Heart right ventricle (tissue), 16 donors: ENCODE results near the gene SND1. TPM values are rescaled to one million over a fixed set of nuclear protein-coding genes. Genes with fewer than 3 reads are reported as not detected.
A peak's percentile ranks its signal among the peaks of the same experiment; 100 is the strongest.

ENCODE experiments used
- ATAC-seq, 8 donors: fragments of 200-7000 bp; cut with Tn5 transposase; one replicate each; pipeline ENCODE4 v1.9.1; 2020; ENCODE audit warnings: mild to moderate bottlenecking in 8 of 8, moderate library complexity in 8 of 8, moderate number of reproducible peaks in 1 of 8
- DNase-seq, 2 donors: peaks; one replicate each; pipeline ENCODE4 v3.0.0-alpha.2; 2020
- H3K27ac ChIP-seq, 10 donors: fragments of 200-600 bp; sonication (generic) in 2 of 10; one replicate each; pipeline versions ENCODE4 v1.5.0 to v1.8.0; 2020 to 2022; ENCODE audit warnings: mild to moderate bottlenecking in 3 of 10
- H3K27me3 ChIP-seq, 7 donors: fragments of 200-600 bp; one replicate each; pipeline ENCODE4 v1.8.0; 2021 to 2022; ENCODE audit warnings: mild to moderate bottlenecking in 2 of 7
- H3K36me3 ChIP-seq, 9 donors: fragments of 200-600 bp; sonication (generic) in 1 of 9; one replicate each; pipeline versions ENCODE4 v1.5.0 to v1.8.0; 2020 to 2022; ENCODE audit warnings: mild to moderate bottlenecking in 2 of 9
- H3K4me1 ChIP-seq, 9 donors: fragments of 200-600 bp; sonication (generic) in 1 of 9; one replicate each; pipeline versions ENCODE4 v1.5.0 to v1.8.0; 2020 to 2022; ENCODE audit warnings: mild to moderate bottlenecking in 4 of 9
- H3K4me3 ChIP-seq, 10 donors: fragments of 200-600 bp; sonication (generic) in 2 of 10; one replicate each; pipeline versions ENCODE4 v1.5.0 to v1.8.0; 2020 to 2022; ENCODE audit warnings: mild to moderate bottlenecking in 7 of 10, moderate library complexity in 2 of 10
- H3K9me3 ChIP-seq, 11 donors: fragments of 200-600 bp in 10 of 11; sonication (generic) in 2 of 11; one replicate each; pipeline versions ENCODE4 v1.5.0 to v1.8.0; 2013 to 2022; ENCODE audit warnings: mild to moderate bottlenecking in 2 of 11, control low read depth in 1 of 11, moderate library complexity in 1 of 11
- CTCF ChIP-seq, 9 donors: fragments of 200-600 bp; sonication (generic) in 2 of 9; IDR thresholded peaks; one replicate each; pipeline versions ENCODE4 v1.5.0 to v1.8.0; 2021 to 2022; ENCODE audit warnings: antibody characterized with exemption in 9 of 9, mild to moderate bottlenecking in 5 of 9, moderate library complexity in 1 of 9
- WGBS, 2 donors: extraction: QIAGEN DNeasy Blood & Tissue Kit; methylation state at CpG; one replicate each; pipeline ENCODE4 v1.1.7; 2013; ENCODE audit warnings: inconsistent platforms in 1 of 2; 5-methylcytosine and 5-hydroxymethylcytosine counted together
- intact Hi-C, 10 donors: fragments of 100-400 bp; cut with DNase I; formaldehyde crosslinking; loops; one replicate each; pipeline versions ENCODE4 v1.11.1 to v1.14.2; 2022
- polyA plus RNA-seq, 2 donors: library from polyadenylated mRNA; stranded (reverse); fragments of 200-250 nt; gene quantifications; one replicate each; pipeline ENCODE4 v1.2.3, GENCODE V29; 2013
- total RNA-seq, 10 donors: library from RNA; stranded (reverse); fragmentation: NEBNext Ultra II Directional in 3 of 10; extraction: Animal tissue kit (Norgen Biotek cat#: 25700) in 3 of 10; gene quantifications; one replicate each; pipeline versions ENCODE4 v1.2.1 to v1.2.4, GENCODE V29; 2021 to 2023
- donor health status: Arrhythmogenic right ventricular cardiomyopathy.
- donor health status: ischemic (EF 13 %, LVEDD 7.1; RV severe dilation, severe dysfunction).
- donor health status: healthy with polysubstance abuse.
- donor health status: DM: no; HTN: yes; CAD: no.
- donor health status: DM: no; HTN: no; CAD: no.
- donor health status: ischemic (EF 25% LVEDD 6.9; RV normal size, moderate dysfunction).
- donor health status: ischemic (EF 25% LVEDD 5.7; RV mildly dilated, moderate dysfunction).
- donor health status: healthy.
- donor health status: DM: yes; HTN: yes; CAD: no.
- donor health status: Ischemic cardiomyopathy.
- donor health status: ischemic (EF 35%, LVEDD 5.7; RV mildly dilated, moderate dysfunction).
- donor health status: nonischemic (EF 11% LVEDD 7.7; RV severe dilation, severe dysfunction).
- donor health status: DM: yes; HTN: yes; CAD: no.
- donor health status: PGD.
- donor health status: ischemic (EF 29% LVEDD 5.4; RV normal size, mild dysfunction).
- donor health status: nonischemic (EF 23%, LVEDD 6.1; RV moderate dilation, normal function).

Gene SND1
- total and polyA plus RNA-seq, 12 donors: 39.9 to 107 (median 80.8) TPM

- H3K9me3 ChIP-seq: no peaks in the 10 kb centered on the region
- peaks cover 0 to 14% (median 0%) of the 10 kb centered on the region in 9 donors for H3K36me3 ChIP-seq
- no peaks in the 10 kb centered on the region for H3K27me3 ChIP-seq
- H3K4me3 ChIP-seq: peak overlapping the region in 5 of 10 donors; percentile 78 to 92 (median 84)
- 92 to 95% methylated on average over 4 of the region's 4 CpGs for WGBS, 2 donors
- H3K27ac ChIP-seq: no peak overlapping the region
- ATAC-seq (no peak), DNase-seq (no peak)
- peaks cover 0 to 57% (median 38%) of the 10 kb centered on the region in 9 donors for H3K4me1 ChIP-seq
- TF ChIP-seq CTCF (IDR thresholded peaks at IDR 0.05): no peak
- intact Hi-C loops: loop anchor here in 6 of 10 donors (5.0 kb wide), 1 partner anchor 66 kb away; the partner anchor contains the start of genes ARF5 (in 6 of the 6) and GCC1 (in 6 of the 6)
These were observed 1.4 kb downstream of the SND1 start for GRCh38 chr7:127653396-127653795.

GRCh38 chr7:127654404-127655394 is 2.7 kb downstream of the SND1 start:
- Histone ChIP-seq H3K36me3 (peaks cover 0 to 24% (median 0%) of the 10 kb centered on the region in 9 donors), H3K27ac (peak overlapping the region in 1 of 10 donors; percentile 12), H3K9me3 (no peaks in the 10 kb centered on the region), H3K4me1 (peaks cover 0 to 70% (median 38%) of the 10 kb centered on the region in 9 donors), H3K27me3 (no peaks in the 10 kb centered on the region), H3K4me3 (peak overlapping the region in 1 of 10 donors; percentile 78)
- intact Hi-C loops: loop anchor here in 6 of 10 donors (5.0 kb wide), 1 partner anchor 67 kb away; the partner anchor contains the start of genes ARF5 (in 6 of the 6) and GCC1 (in 6 of the 6)
- no peak for DNase-seq
- 69 to 70% methylated on average over 5 of the region's 5 CpGs for WGBS, 2 donors
- TF ChIP-seq CTCF (IDR thresholded peaks at IDR 0.05): no peak
- no peak for ATAC-seq

- Histone ChIP-seq H3K36me3 (peaks cover 0 to 34% (median 0%) of the 10 kb centered on the region in 9 donors), H3K27me3 (no peaks in the 10 kb centered on the region), H3K27ac (peak overlapping the region in 1 of 10 donors; percentile 12), H3K4me1 (peaks cover 0 to 75% (median 38%) of the 10 kb centered on the region in 9 donors), H3K4me3 (no peak overlapping the region), H3K9me3 (no peaks in the 10 kb centered on the region)
- intact Hi-C loops: no loop called here
- 39 to 53% methylated on average over 2 of the region's 2 CpGs for WGBS, 2 donors
- no peak for TF ChIP-seq CTCF (IDR thresholded peaks at IDR 0.05)
- DNase-seq: no peak
- no peak for ATAC-seq
These were observed 3.7 kb downstream of the SND1 start for GRCh38 chr7:127655720-127656119.

GRCh38 chr7:127657500-127657899 is 5.5 kb downstream of the SND1 start:
- WGBS, 2 donors: 92 to 94% methylated on average over 3 of the region's 3 CpGs
- no peak for ATAC-seq
- intact Hi-C loops: no loop called here

More at GRCh38 chr7:127657500-127657899, 5.5 kb downstream of the SND1 start:
- TF ChIP-seq CTCF (IDR thresholded peaks at IDR 0.05): no peak
- H3K27ac ChIP-seq: no peak overlapping the region
- peaks cover 0 to 69% (median 36%) of the 10 kb centered on the region in 9 donors for H3K4me1 ChIP-seq
- no peak overlapping the region for H3K4me3 ChIP-seq
- H3K36me3 ChIP-seq: peaks cover 0 to 40% (median 0%) of the 10 kb centered on the region in 9 donors
- no peak for DNase-seq
- H3K27me3 ChIP-seq: no peaks in the 10 kb centered on the region
- no peaks in the 10 kb centered on the region for H3K9me3 ChIP-seq
